MV-4-11 (cell line): ENCODE results near the gene MYO1D.

Experiments
- DNase-seq: peaks from one replicate; lab custom pipeline; 2025; lab: John Stamatoyannopoulos, UW

MYO1D gene

GRCh38 chr17:32568705-32569104, 308.2 kb downstream of the MYO1D start:
- DNase-seq, result no peak

GRCh38 chr17:32567511-32567910, 309.4 kb downstream of the MYO1D start:
- no peak for DNase-seq

- no peak for DNase-seq
Observed at GRCh38 chr17:32567086-32567485, 309.8 kb downstream of the MYO1D start.

- no peak for DNase-seq
Observed at GRCh38 chr17:32566303-32566702, 310.6 kb downstream of the MYO1D start.

- no peak for DNase-seq
Observed at GRCh38 chr17:32565401-32565800, 311.5 kb downstream of the MYO1D start.

- no peak for DNase-seq
Observed at GRCh38 chr17:32564325-32564724, 312.6 kb downstream of the MYO1D start.

- no peak for DNase-seq
Observed at GRCh38 chr17:32563583-32563982, 313.3 kb downstream of the MYO1D start.

GRCh38 chr17:32558997-32559650, 317.8 kb downstream of the MYO1D start:
- no peak for DNase-seq

- DNase-seq, result peak; percentile 9
Observed at GRCh38 chr17:32558326-32558955, 318.5 kb downstream of the MYO1D start.

GRCh38 chr17:32555611-32556310, 321.2 kb downstream of the MYO1D start:
- no peak for DNase-seq

- peak; percentile 51 for DNase-seq
Observed at GRCh38 chr17:32553168-32553567, 323.8 kb downstream of the MYO1D start.

- DNase-seq, result no peak
Observed at GRCh38 chr17:32552280-32552679, 324.6 kb downstream of the MYO1D start.

- peak; percentile 88 for DNase-seq
Observed at GRCh38 chr17:32551186-32551955, 325.6 kb downstream of the MYO1D start.

- DNase-seq, result no peak
Observed at GRCh38 chr17:32549559-32549958, 327.4 kb downstream of the MYO1D start.

GRCh38 chr17:32546031-32546444, 330.9 kb downstream of the MYO1D start:
- no peak for DNase-seq

- no peak for DNase-seq
Observed at GRCh38 chr17:32542186-32542585, 334.7 kb downstream of the MYO1D start.

GRCh38 chr17:32541640-32542039, 335.3 kb downstream of the MYO1D start:
- DNase-seq, result no peak

GRCh38 chr17:32536736-32537643, 339.9 kb downstream of the MYO1D start:
- DNase-seq, result no peak

- DNase-seq, result no peak
Observed at GRCh38 chr17:32533296-32533695, 343.6 kb downstream of the MYO1D start.

GRCh38 chr17:32529604-32530003, 347.3 kb downstream of the MYO1D start:
- no peak for DNase-seq

GRCh38 chr17:32528825-32529224, 348.1 kb downstream of the MYO1D start:
- DNase-seq, result peak; percentile 53
